ENCODE results near the gene DNAJC11. TPM values are rescaled to one million over a fixed set of nuclear protein-coding genes. Genes with fewer than 3 reads are reported as not detected.

Gene DNAJC11
- total RNA-seq, 1 donor from 2014 or later: 74.0 TPM

DNA sequence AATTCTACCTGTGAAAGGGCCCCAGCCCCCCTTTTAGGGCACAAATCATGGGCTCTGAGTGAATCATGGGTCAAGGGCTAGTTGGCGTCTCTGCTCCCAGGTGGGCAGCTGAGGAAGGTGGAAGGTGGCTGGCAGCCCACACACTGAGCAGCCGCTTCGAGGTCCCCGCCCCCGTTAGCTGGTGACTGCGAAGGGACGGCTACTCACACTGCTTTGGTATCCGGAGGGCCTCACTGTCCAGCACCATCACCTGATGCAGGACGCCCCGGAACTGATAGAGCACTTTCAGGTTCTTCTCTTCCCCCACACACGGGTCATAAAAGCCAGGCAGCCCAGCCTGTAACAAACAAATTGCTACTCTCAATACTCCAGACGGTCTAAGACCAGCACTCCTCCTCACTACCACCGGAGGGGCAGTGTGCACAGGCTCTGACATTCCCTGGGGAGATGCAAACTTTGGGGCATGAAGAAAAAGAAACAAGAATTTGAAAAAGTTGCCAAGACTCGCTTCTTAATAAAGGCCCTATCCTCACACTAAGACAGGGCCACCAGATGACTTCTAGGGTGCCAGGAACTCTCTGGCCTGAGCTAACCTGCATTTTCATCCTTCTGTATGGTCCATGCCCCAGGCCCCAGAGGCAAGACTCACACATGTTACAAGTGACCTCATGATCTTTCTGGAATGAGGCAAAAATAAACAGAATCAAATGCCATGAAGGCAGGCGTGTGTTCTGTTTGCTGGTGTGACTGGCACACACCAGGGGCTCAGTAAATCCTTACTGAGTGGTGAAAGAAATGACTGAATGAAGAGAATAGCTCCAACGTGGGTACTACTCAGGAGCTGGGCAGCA is 65.5 kb downstream of the DNAJC11 start:
- no peaks in the 10 kb centered on the region for H3K9me3 Mint-ChIP-seq
- H3K36me3 Mint-ChIP-seq (ENCODE audit: low read depth): peaks cover 59% of the 10 kb centered on the region
- no peak for DNase-seq (ENCODE audit: low spot score)
- H3K4me1 Mint-ChIP-seq (ENCODE audit: low read depth): no peaks in the 10 kb centered on the region
- H3K27ac Mint-ChIP-seq: no peak overlapping the region
- no peak overlapping the region for H3K4me3 Mint-ChIP-seq (ENCODE audit: low read depth)
- no peaks in the 10 kb centered on the region for H3K27me3 Mint-ChIP-seq (ENCODE audit: low read depth)
- intact Hi-C loops (cut with micrococcal nuclease): no loop called here

DNA sequence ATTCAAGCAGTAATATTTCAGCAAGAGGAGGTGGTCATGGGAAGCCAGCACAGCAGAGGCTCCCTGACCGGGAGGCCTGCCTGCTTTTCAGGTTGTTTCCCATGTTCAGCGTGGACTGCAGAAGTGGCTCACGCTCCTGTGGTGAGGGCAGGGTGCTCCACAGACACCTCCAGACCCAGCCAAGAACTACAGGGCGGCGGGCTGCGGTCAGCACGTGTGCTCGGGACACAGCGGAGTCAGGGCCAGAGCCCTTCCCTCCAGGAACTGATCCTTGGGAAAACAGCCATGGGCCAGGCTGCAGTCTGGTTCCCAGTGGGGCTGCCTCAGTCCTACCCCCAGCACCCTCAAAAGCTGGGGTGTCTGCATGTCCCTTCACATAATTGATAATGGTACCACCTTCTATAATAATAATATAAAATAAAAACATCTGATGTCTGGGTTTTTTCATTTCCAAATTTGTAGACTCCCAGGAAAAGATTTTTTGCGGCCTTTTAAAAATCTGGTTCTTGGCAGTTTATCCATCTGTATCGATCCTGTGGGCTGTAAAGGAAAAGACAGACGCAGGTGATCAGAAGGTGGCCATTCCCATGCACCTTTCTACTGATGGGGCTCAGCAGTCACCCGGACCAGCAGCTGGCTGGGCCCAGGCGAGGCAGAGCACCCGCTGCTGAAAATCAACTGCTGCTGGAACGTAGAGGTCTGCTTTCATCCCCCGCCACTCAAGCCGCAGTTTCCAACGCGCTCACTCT is 66.3 kb downstream of the DNAJC11 start:
- intact Hi-C loops (cut with micrococcal nuclease): no loop called here
- peaks cover 54% of the 10 kb centered on the region for H3K36me3 Mint-ChIP-seq (ENCODE audit: low read depth)
- no peak overlapping the region for H3K27ac Mint-ChIP-seq
- no peak overlapping the region for H3K4me3 Mint-ChIP-seq (ENCODE audit: low read depth)
- H3K27me3 Mint-ChIP-seq (ENCODE audit: low read depth): no peaks in the 10 kb centered on the region
- no peaks in the 10 kb centered on the region for H3K9me3 Mint-ChIP-seq
- H3K4me1 Mint-ChIP-seq (ENCODE audit: low read depth): no peaks in the 10 kb centered on the region
- no peak for DNase-seq (ENCODE audit: low spot score)

DNA sequence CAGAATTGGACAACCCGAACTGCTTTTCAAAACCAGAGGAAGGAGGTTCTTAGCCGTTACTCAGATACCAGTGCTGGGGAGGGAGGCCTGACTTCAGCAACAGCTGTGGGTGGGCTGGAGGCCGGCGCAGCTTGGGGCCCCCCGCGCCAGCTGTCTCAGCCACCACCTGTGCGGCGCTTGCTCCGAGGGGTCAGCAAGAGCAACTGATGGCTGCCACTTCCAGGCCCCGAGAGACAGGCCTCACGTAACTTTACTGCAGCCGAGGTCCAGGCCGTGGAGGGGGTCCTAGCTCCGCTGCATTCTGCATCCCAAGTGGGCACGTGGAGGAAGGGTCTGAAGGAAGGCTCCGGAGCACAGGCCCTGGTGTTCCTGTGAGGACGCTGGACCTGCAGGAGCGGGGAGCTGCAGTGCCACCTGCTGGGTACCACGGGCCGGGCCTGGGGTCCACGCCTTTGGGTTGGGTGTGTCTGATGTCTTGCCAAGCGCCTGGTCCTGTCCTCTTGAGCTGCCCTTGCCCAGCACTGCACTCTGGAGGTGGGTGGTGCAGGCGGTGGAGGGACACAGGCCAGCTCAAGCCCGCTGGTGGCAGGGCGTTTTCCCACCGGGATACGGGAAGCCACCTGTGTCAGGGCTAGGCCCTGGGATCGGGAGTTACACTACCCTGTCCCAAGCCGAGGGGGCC is 67.1 kb downstream of the DNAJC11 start:
- intact Hi-C loops (cut with micrococcal nuclease): no loop called here
- H3K4me3 Mint-ChIP-seq (ENCODE audit: low read depth): no peak overlapping the region
- DNase-seq (ENCODE audit: low spot score): no peak
- no peaks in the 10 kb centered on the region for H3K9me3 Mint-ChIP-seq
- no peaks in the 10 kb centered on the region for H3K27me3 Mint-ChIP-seq (ENCODE audit: low read depth)
- H3K36me3 Mint-ChIP-seq (ENCODE audit: low read depth): peaks cover 56% of the 10 kb centered on the region
- no peaks in the 10 kb centered on the region for H3K4me1 Mint-ChIP-seq (ENCODE audit: low read depth)
- H3K27ac Mint-ChIP-seq: no peak overlapping the region

DNA sequence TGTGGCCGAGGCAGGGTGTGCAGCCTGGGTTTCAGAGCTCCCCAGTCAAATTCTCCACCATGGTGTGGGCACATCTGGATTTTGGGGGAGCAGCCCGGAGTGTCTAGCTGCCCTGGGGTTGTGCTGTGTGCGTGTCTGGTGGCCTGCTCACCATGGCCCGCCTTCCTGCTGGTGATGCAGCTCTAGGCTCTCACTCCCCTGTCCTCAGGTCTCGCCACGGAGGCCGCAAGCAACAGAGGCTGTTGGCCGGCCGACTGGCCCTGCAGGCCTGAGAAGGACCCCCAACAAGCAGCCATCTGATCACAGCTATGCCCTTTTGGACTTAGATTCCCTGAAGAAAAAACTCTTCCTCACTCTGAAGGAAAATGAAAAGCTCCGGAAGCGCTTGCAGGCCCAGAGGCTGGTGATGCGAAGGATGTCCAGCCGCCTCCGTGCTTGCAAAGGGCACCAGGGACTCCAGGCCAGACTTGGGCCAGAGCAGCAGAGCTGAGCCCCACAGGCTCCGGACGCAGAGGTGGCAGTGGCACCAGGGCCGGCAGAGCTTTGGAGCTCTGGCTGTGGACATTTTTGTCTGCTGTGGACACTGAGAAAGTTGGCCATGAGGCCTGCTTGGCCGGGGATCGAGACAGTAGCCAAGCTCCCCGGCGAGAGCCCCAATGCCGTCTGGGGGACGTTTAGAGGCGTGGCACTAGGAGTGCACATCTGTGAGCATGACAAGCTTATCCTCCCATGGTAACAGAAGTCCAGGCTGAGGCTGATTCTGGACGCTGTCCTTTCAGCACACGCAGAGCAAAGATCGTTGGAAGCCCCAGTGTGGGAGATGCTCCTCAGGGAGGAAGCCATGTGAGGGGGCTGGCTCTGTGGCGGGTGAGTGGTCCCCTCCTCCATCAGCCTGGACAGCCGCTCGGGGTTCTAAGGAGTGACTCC is 68.8 kb downstream of the DNAJC11 start:
- no peaks in the 10 kb centered on the region for H3K27me3 Mint-ChIP-seq (ENCODE audit: low read depth)
- no peak for DNase-seq (ENCODE audit: low spot score)
- no peak overlapping the region for H3K4me3 Mint-ChIP-seq (ENCODE audit: low read depth)
- no peaks in the 10 kb centered on the region for H3K9me3 Mint-ChIP-seq
- H3K4me1 Mint-ChIP-seq (ENCODE audit: low read depth): peaks cover 1% of the 10 kb centered on the region
- no peak overlapping the region for H3K27ac Mint-ChIP-seq
- intact Hi-C loops (cut with micrococcal nuclease): no loop called here
- H3K36me3 Mint-ChIP-seq (ENCODE audit: low read depth): peaks cover 50% of the 10 kb centered on the region

DNA sequence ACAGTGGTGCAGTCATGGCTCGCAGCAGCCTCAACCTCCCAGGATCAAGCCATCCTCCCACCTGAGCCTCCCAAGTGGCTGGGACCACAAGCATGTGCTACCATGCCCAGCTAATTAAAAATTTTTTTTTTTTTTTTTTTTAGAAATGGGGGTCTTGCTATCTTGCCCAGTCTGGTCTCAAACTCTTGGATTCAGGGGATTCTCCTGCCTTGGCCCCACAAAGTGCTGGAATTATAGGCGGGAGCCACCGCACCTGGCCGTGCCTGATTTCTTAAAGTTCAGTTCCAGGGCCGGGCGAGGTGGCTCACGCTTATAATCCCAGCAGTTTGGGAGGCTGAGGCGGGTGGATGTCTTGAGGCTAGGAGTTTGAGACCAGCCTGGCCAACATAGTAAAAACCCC is 70.6 kb downstream of the DNAJC11 start:
- H3K27me3 Mint-ChIP-seq (ENCODE audit: low read depth): no peaks in the 10 kb centered on the region
- no peak for DNase-seq (ENCODE audit: low spot score)
- intact Hi-C loops (cut with micrococcal nuclease): no loop called here
- no peaks in the 10 kb centered on the region for H3K9me3 Mint-ChIP-seq
- H3K4me1 Mint-ChIP-seq (ENCODE audit: low read depth): peaks cover 10% of the 10 kb centered on the region
- peaks cover 58% of the 10 kb centered on the region for H3K36me3 Mint-ChIP-seq (ENCODE audit: low read depth)
- no peak overlapping the region for H3K4me3 Mint-ChIP-seq (ENCODE audit: low read depth)
- no peak overlapping the region for H3K27ac Mint-ChIP-seq

DNA sequence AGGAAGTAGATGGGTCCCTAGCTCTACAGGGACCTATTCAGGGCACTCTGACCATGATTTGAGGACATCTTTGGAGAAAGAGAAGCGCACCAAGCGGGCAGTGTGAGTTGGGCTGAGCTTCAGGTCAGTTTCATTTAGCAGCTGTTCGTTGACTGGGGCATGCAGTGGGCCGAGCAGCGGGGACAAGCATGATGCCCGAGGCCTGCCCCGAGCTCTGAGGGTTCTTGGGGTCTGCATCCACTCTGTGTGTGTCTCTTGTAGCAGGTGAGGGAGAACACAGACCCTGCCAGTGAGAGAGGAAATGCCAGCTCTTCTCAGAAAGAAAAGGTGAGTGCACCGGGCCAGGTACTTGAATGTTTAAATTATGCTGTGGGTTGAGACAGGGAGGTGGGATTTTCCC is 71.6 kb downstream of the DNAJC11 start:
- H3K4me3 Mint-ChIP-seq (ENCODE audit: low read depth): no peak overlapping the region
- no peak for DNase-seq (ENCODE audit: low spot score)
- no peak overlapping the region for H3K27ac Mint-ChIP-seq
- peaks cover 53% of the 10 kb centered on the region for H3K36me3 Mint-ChIP-seq (ENCODE audit: low read depth)
- peaks cover 10% of the 10 kb centered on the region for H3K4me1 Mint-ChIP-seq (ENCODE audit: low read depth)
- H3K27me3 Mint-ChIP-seq (ENCODE audit: low read depth): no peaks in the 10 kb centered on the region
- no peaks in the 10 kb centered on the region for H3K9me3 Mint-ChIP-seq
- intact Hi-C loops (cut with micrococcal nuclease): no loop called here

DNA sequence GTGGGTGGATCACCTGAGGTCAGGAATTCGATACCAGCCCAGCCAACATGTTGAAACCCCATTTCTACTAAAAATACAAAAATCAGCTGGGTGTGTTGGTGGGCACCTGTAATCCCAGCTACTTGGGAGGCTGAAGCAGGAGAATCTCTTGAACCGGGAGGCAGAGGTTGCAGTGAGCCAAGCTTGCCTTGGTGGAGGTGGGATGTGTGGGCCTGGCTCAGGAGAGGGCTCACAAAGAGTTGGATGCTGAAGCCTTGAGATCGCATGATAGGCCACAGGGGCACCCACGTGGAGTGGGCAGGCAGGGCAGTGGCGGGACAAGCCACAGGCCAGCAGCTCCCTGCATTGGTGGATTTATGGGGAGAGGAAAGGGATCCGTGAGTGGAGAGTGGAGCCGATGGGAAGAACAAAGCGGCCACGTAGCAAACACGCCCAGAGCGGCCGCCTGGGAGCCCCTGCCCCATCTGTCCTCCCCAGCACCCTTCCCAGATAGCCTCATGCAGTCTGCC is 72.6 kb downstream of the DNAJC11 start:
- Mint-ChIP-seq H3K4me1 (ENCODE audit: low read depth) (peaks cover 15% of the 10 kb centered on the region), H3K27me3 (ENCODE audit: low read depth) (no peaks in the 10 kb centered on the region), H3K27ac (no peak overlapping the region), H3K36me3 (ENCODE audit: low read depth) (peaks cover 46% of the 10 kb centered on the region), H3K4me3 (ENCODE audit: low read depth) (no peak overlapping the region), H3K9me3 (no peaks in the 10 kb centered on the region)
- intact Hi-C loops (cut with micrococcal nuclease): no loop called here
- no peak for DNase-seq (ENCODE audit: low spot score)

DNA sequence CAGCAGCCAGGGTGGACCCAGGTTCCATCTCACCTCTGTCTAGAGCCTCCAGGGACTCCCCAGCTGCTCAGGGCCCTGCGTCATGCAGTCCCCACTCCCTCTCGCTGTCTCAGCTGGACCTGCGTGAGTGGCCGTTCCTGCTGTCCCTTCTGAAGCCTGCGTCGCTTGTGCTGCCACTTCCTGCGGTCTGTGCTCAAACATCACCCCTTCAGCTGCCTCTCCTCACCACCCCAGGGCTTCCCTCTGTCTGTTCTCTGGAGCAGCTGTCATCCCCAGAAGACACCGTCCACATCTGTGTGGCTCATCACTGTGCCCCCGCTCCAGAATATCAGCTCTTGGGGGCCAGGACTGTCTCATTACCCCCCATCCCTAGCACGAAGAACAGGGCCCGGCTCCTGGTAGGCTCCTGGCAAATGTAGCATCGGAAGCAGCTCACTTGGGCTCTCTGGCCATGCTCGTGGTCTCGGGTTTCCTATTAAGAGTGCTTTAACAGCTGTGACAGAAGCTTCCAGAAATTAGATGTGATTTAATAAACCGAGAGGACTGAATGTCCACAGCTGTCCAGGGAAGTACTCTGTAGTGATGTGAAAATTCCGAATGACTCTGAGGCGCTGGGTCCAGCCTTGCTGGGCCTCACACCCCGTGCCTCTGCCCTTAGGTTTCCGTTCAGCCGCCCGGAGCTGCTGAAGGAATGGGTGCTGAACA is 73.6 kb downstream of the DNAJC11 start:
- intact Hi-C loops (cut with micrococcal nuclease): no loop called here
- Mint-ChIP-seq H3K27me3 (ENCODE audit: low read depth) (no peaks in the 10 kb centered on the region), H3K9me3 (no peaks in the 10 kb centered on the region), H3K27ac (peak overlapping the region; percentile 8), H3K4me1 (ENCODE audit: low read depth) (peaks cover 15% of the 10 kb centered on the region), H3K36me3 (ENCODE audit: low read depth) (peaks cover 47% of the 10 kb centered on the region), H3K4me3 (ENCODE audit: low read depth) (peak overlapping the region; percentile 61)
- no peak for DNase-seq (ENCODE audit: low spot score)

DNA sequence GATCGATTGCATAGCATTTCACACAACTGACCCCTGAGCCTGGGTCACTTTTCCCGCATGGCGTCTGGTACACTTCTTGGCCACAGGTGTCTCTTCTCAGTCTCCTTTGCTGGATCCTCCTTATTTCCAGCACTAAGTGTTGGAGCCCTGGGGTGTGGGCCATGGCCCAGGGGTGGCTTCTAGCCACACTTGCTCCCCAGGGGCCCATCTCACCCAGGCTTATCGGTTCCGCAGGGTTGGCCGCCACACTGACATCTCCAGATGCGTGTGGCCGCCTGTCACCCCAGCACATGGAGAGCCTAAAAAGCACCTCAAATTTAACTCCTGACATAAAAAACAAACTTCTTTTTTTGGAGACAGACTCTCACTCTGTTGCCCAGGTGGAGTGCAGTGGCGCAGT is 74.6 kb downstream of the DNAJC11 start:
- Mint-ChIP-seq H3K36me3 (ENCODE audit: low read depth) (peaks cover 54% of the 10 kb centered on the region), H3K27me3 (ENCODE audit: low read depth) (no peaks in the 10 kb centered on the region), H3K4me3 (ENCODE audit: low read depth) (peak overlapping the region; percentile 86), H3K27ac (peak overlapping the region; percentile 49), H3K9me3 (no peaks in the 10 kb centered on the region), H3K4me1 (ENCODE audit: low read depth) (peaks cover 15% of the 10 kb centered on the region)
- DNase-seq (ENCODE audit: low spot score): no peak
- intact Hi-C loops (cut with micrococcal nuclease): no loop called here

DNA sequence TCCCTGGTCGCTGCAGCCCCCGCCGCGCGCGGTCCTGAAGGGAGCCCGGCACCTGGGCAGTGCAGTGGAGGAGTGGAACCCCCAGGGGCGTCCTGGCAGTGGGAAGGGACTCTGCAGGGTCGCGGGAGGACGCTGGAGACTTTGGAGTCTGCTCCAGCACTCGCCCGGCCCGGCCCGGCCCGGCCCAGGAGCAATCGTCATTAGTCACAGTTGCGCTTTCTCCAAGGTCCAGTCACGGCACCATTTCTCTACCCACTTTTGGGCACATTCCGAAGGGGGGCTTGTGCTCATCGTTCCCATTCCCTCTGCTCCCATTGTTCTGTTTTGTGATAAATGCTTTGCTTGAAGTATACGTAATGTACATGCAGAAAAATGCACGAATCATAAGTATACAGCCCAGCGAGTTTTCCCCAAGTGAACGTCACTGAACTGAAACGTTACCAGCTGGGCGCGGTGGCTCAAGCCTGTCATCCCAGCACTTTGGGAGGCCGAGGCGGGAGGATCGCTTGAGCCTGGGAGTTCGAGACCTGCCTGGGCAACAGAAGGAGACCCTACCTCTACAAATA is 75.9 kb downstream of the DNAJC11 start:
- Mint-ChIP-seq H3K27me3 (ENCODE audit: low read depth) (no peaks in the 10 kb centered on the region), H3K36me3 (ENCODE audit: low read depth) (peaks cover 59% of the 10 kb centered on the region), H3K4me1 (ENCODE audit: low read depth) (peaks cover 15% of the 10 kb centered on the region), H3K27ac (peak overlapping the region; percentile 69), H3K4me3 (ENCODE audit: low read depth) (peak overlapping the region; percentile 86), H3K9me3 (no peaks in the 10 kb centered on the region)
- no peak for DNase-seq (ENCODE audit: low spot score)
- intact Hi-C loops (cut with micrococcal nuclease): loop anchor here (1.0 kb wide), 1 partner anchor 24 kb away; no protein-coding TSS in a partner anchor
